K562 (cell line): ENCODE data around the gene SPDYE11. TPM values are rescaled to one million over a fixed set of nuclear protein-coding genes. Genes with fewer than 3 reads are reported as not detected.
"Not testable (repeated sequence)": the region's sequence is repeated elsewhere in the genome, so short reads cannot be mapped to it uniquely, and the experiment has no call there.

ENCODE experiments used
- ATAC-seq: fragments of 200-7000 bp; cut with Tn5 transposase; 3 replicates; pipeline ENCODE4 v1.9.1; 2020; ENCODE audit warnings: moderate library complexity
- BruUV-seq: library from RNA; stranded (reverse); fragments of 400-500 nt; replicated peaks from 2 replicates; lab custom pipeline; 2021; lab: Mats Ljungman, UMichigan
- CTCF ChIA-PET: fragments of 300-600 bp; formaldehyde crosslinking; extraction: SDS; loops from one replicate; lab custom pipeline; 2021; ENCODE audit warnings: low intra/inter-chr PET ratio; lab: Yijun Ruan, JAX
- POLR2A ChIA-PET: fragments of 300-600, 350-650 bp; sonication (Branson Sonifier 250); formaldehyde crosslinking; extraction: SDS; loops from one replicate; lab custom pipeline; 2021; ENCODE audit warnings: antibody characterized with exemption, inconsistent platforms; lab: Yijun Ruan, JAX
- DNase-seq, 4 experiments: peaks; one replicate each; pipeline versions ENCODE4 v3.0.0 to v3.0.0-alpha.2; 2011 to 2018; ENCODE audit warnings: low spot score in 3 of 4, mixed read lengths in 3 of 4; ENCODE audit errors: extremely low read depth in 1 of 4
- FAIRE-seq: peaks from 2 replicates; lab custom pipeline; 2011; peaks lifted over from hg19 to GRCh38; lab: Jason Lieb, UNC
- H2AFZ ChIP-seq: 2 replicates; pipeline ENCODE4 v1.6.0; 2011; ENCODE audit warnings: low read depth, low read length, control low read depth, inconsistent platforms
- H3K27ac ChIP-seq: fragments of 200-600 bp; 3 replicates; pipeline ENCODE4 v1.8.0; 2011; ENCODE audit warnings: low read depth, mild to moderate bottlenecking, control low read depth, inconsistent platforms, low read length, moderate library complexity, mixed read lengths; ENCODE audit errors: extremely low read depth
- H3K27me3 ChIP-seq, 2 experiments: fragments of 300-600 bp in 1 of 2; 2 replicates in 1 of 2; 3 replicates in 1 of 2; pipeline versions ENCODE4 v1.6.0 to v1.8.0; 2011; ENCODE audit warnings: inconsistent platforms in 2 of 2, low read length in 2 of 2, mild to moderate bottlenecking in 1 of 2, mixed read lengths in 1 of 2, moderate library complexity in 1 of 2; ENCODE audit not compliant: control insufficient read depth in 2 of 2, insufficient read depth in 2 of 2
- H3K36me3 ChIP-seq: fragments of 300-600 bp; 3 replicates; pipeline ENCODE4 v1.8.0; 2011; ENCODE audit warnings: mild to moderate bottlenecking, low read length, inconsistent platforms; ENCODE audit not compliant: control insufficient read depth, insufficient read depth
- H3K4me1 ChIP-seq, 2 experiments: fragments of 200-600 bp in 1 of 2; replicated peaks in 1 of 2; 2 replicates in 1 of 2; 3 replicates in 1 of 2; pipeline versions ENCODE4 v1.5.1 to v1.8.0; 2011; ENCODE audit warnings: inconsistent platforms in 2 of 2, low read length in 2 of 2, mild to moderate bottlenecking in 1 of 2, mixed read lengths in 1 of 2, moderate library complexity in 1 of 2; ENCODE audit not compliant: control insufficient read depth in 2 of 2, insufficient read depth in 2 of 2
- H3K4me2 ChIP-seq: 2 replicates; pipeline ENCODE4 v1.6.1; 2011; ENCODE audit warnings: low read length, control low read depth, inconsistent platforms, mixed read lengths; ENCODE audit not compliant: insufficient read depth
- H3K4me3 ChIP-seq: fragments of 200-600 bp; sonication (generic), shearing (Covaris generic); 2 replicates; pipeline ENCODE4 v1.5.1; 2016; ENCODE audit warnings: control low read depth, inconsistent platforms
- H3K79me2 ChIP-seq: fragments of 200-600 bp; 3 replicates; pipeline ENCODE4 v1.8.0; 2011; ENCODE audit warnings: low read length, inconsistent platforms; ENCODE audit not compliant: control insufficient read depth, insufficient read depth
- H3K9ac ChIP-seq, 2 experiments: 2 replicates each; pipeline versions ENCODE4 v1.6.0 to v1.6.1; 2011; ENCODE audit warnings: low read depth in 2 of 2, low read length in 2 of 2, control low read depth in 1 of 2, inconsistent platforms in 1 of 2, mild to moderate bottlenecking in 1 of 2, mixed read lengths in 1 of 2; ENCODE audit not compliant: insufficient read depth in 1 of 2
- H3K9me1 ChIP-seq: one replicate; pipeline ENCODE4 v1.6.0; 2011; ENCODE audit warnings: inconsistent platforms, mild to moderate bottlenecking, low read length, moderate library complexity; ENCODE audit not compliant: control insufficient read depth, insufficient read depth
- H3K9me3 ChIP-seq: replicated peaks from 2 replicates; pipeline ENCODE4 v1.5.1; 2011; ENCODE audit warnings: low read depth, low read length, inconsistent platforms; ENCODE audit not compliant: control insufficient read depth, insufficient read depth
- H4K20me1 ChIP-seq: replicated peaks from 2 replicates; pipeline ENCODE4 v1.6.1; 2011; ENCODE audit warnings: low read length, inconsistent platforms, mixed read lengths; ENCODE audit not compliant: control insufficient read depth, insufficient read depth
- ATF4 ChIP-seq: fragments of 450-650 bp; formaldehyde crosslinking; IDR thresholded peaks from 2 replicates; pipeline ENCODE4 v1.4.0; 2022; ENCODE audit warnings: mild to moderate bottlenecking, moderate library complexity
- GABPB1 ChIP-seq: sonication (generic); formaldehyde crosslinking; IDR thresholded peaks from 2 replicates; pipeline ENCODE4 v1.8.0; 2022; ENCODE audit warnings: mild to moderate bottlenecking, missing genetic modification reagents
- HDAC1 ChIP-seq, 2 experiments: fragments of 450-650 bp; IDR thresholded peaks; 2 replicates each; pipeline ENCODE4 v1.6.1; 2016 to 2017; ENCODE audit warnings: inconsistent platforms in 1 of 2, mild to moderate bottlenecking in 1 of 2, moderate library complexity in 1 of 2
- L3MBTL2 ChIP-seq: fragments of 450-650 bp; IDR thresholded peaks from 2 replicates; pipeline ENCODE4 v1.6.1; 2016; ENCODE audit warnings: mild to moderate bottlenecking, moderate library complexity
- POLR2A ChIP-seq: fragments of 450-650 bp; conservative IDR thresholded peaks from 2 replicates; pipeline ENCODE4 v1.6.1; 2016
- POLR2AphosphoS5 ChIP-seq: IDR thresholded peaks from 2 replicates; pipeline ENCODE4 v1.6.1; 2011; ENCODE audit warnings: mild to moderate bottlenecking, low read depth, low read length, moderate library complexity; ENCODE audit not compliant: control insufficient read depth, insufficient read depth
- POLR2G ChIP-seq: fragments of 200-400 bp; formaldehyde crosslinking; IDR thresholded peaks from 2 replicates; pipeline ENCODE4 v1.6.1; 2017; ENCODE audit warnings: low read depth, mild to moderate bottlenecking, antibody characterized with exemption, low read length, moderate library complexity
- SMAD4 ChIP-seq: fragments of 250-450 bp; sonication (Bioruptor Pico); conservative IDR thresholded peaks from 2 replicates; pipeline ENCODE4 v1.8.0; 2021; ENCODE audit warnings: inconsistent platforms, mild to moderate bottlenecking, moderate library complexity
- TAF1 ChIP-seq: IDR thresholded peaks from 2 replicates; pipeline ENCODE4 v1.6.1; 2011; ENCODE audit warnings: mild to moderate bottlenecking, low read length, moderate library complexity; ENCODE audit not compliant: insufficient read depth, control insufficient read depth, severe bottlenecking; ENCODE audit errors: extremely low read depth
- ZBTB17 ChIP-seq: fragments of 450-650 bp; formaldehyde crosslinking; IDR thresholded peaks from 2 replicates; pipeline ENCODE4 v1.4.0; 2020; ENCODE audit warnings: mild to moderate bottlenecking
- ZBTB9 ChIP-seq: fragments of 450-650 bp; formaldehyde crosslinking; IDR thresholded peaks from 2 replicates; pipeline ENCODE4 v1.4.0; 2020; ENCODE audit warnings: mild to moderate bottlenecking, moderate library complexity
- ZFX ChIP-seq: sonication (generic); formaldehyde crosslinking; IDR thresholded peaks from 2 replicates; pipeline ENCODE4 v1.8.0; 2022; ENCODE audit warnings: mild to moderate bottlenecking, missing genetic modification reagents, moderate library complexity
- WGBS: fragments of 100-300 bp; shearing (Covaris generic); methylation state at CpG from one replicate; pipeline ENCODE4 v1.1.6; 2016; ENCODE audit warnings: low coverage, mixed read lengths; ENCODE audit not compliant: insufficient coverage; ENCODE audit errors: missing lambda C conversion rate; 5-methylcytosine and 5-hydroxymethylcytosine counted together
- in situ Hi-C: fragments of 300-500 bp; cut with MboI; formaldehyde crosslinking; loops from 4 replicates; pipeline ENCODE4 v1.15.0; 2018; ENCODE audit warnings: inconsistent platforms, mixed read lengths
- intact Hi-C: fragments of 100-400 bp; cut with micrococcal nuclease; formaldehyde crosslinking; loops from 2 replicates; pipeline ENCODE4 v1.14.2; 2022
- polyA plus RNA-seq, 8 experiments: library from polyadenylated mRNA; depleted of rRNA in 4 of 8; stranded (reverse) in 5 of 8; unstranded in 3 of 8; fragments of >200 nt; fragmentation: Nextera tagmentation in 2 of 8; fragmentation: Illumina TruSeq in 1 of 8; extraction: Ambion mirVana in 2 of 8; extraction: Trizol in 1 of 8; gene quantifications; 2 replicates each; pipeline versions ENCODE4 v1.2.1 to v1.2.3, GENCODE V29; 2011 to 2014; ENCODE audit warnings: inconsistent platforms in 1 of 8, missing spikeins in 1 of 8
- total RNA-seq, 7 experiments: library from RNA; depleted of rRNA in 6 of 7; stranded (reverse); fragments of >200 nt in 6 of 7; fragmentation: Illumina TruSeq in 2 of 7; extraction: Trizol in 2 of 7; gene quantifications; 2 replicates each; pipeline versions ENCODE4 v1.2.1 to v1.2.3, GENCODE V29; 2011 to 2021; ENCODE audit warnings: low replicate concordance in 1 of 7

SPDYE11 gene
- total and polyA plus RNA-seq, 9 of the 15 experiments (the other 6 are each of a cell fraction or from before 2014, with no cell fraction given): 0.06 to 0.27 TPM; not detected in 7

GRCh38 chr7:73006491-73006890 lies 51.2 kb downstream of the SPDYE11 start:
- H3K4me1 ChIP-seq, BruUV-seq, H4K20me1 ChIP-seq, H2AFZ ChIP-seq, H3K27me3 ChIP-seq, H3K79me2 ChIP-seq, H3K9me3 ChIP-seq, H3K27ac ChIP-seq, ATAC-seq, FAIRE-seq, CTCF ChIA-PET, POLR2A ChIA-PET, H3K36me3 ChIP-seq, H3K9me1 ChIP-seq, intact Hi-C loops: not testable (repeated sequence)
- Histone ChIP-seq H3K4me3 (0 out of 2 replicates have a peak overlapping the region, but pooled peaks have one; percentile 21), H3K9ac (peak overlapping the region in 1 of 2 experiments; percentile 41; a peak in 2 of 4 replicates), H3K4me2 (0 out of 2 replicates have a peak overlapping the region, but pooled peaks have one; percentile 43)
- in situ Hi-C loops: loop anchor here (25.0 kb wide), 1 partner anchor 1881 kb away; no protein-coding TSS in a partner anchor
- peak in 1 of 4 experiments; percentile 1 for DNase-seq
- WGBS: 13% methylated on average over 9 of the region's 10 CpGs

- 1% methylated on average over 45 of the region's 66 CpGs for WGBS
- H3K9ac ChIP-seq: peak overlapping the region; percentile 62 to 90
- H3K4me1 ChIP-seq, H3K27me3 ChIP-seq, H3K9me3 ChIP-seq, H4K20me1 ChIP-seq, intact Hi-C loops, CTCF ChIA-PET, H3K9me1 ChIP-seq, FAIRE-seq, H3K36me3 ChIP-seq, BruUV-seq, H3K79me2 ChIP-seq, POLR2A ChIA-PET: not testable (repeated sequence)
- in situ Hi-C loops: loop anchor here (25.0 kb wide), 1 partner anchor 1881 kb away; no protein-coding TSS in a partner anchor
- ATAC-seq (peak; percentile 94), DNase-seq (peak in 1 of 4 experiments; percentile 85)
- peak overlapping the region; percentile 88 for H2AFZ ChIP-seq
- peak overlapping the region; percentile 82 for H3K27ac ChIP-seq
- H3K4me2 ChIP-seq: peak overlapping the region; percentile 65; the same call in 1 of the 2 replicates
- peak overlapping the region; percentile 53 for H3K4me3 ChIP-seq
- TF ChIP-seq ATF4 (CRISPR knock-in tag) (0 out of 2 replicates have a peak, but pooled peaks have one; percentile 18), POLR2G (peak; percentile 77), SMAD4 (peak; percentile 76), ZBTB9 (CRISPR knock-in tag) (peak; percentile 37; the same call in 1 of the 2 replicates), GABPB1 (CRISPR knock-in tag) (peak; percentile 21; the same call in 1 of the 2 replicates), L3MBTL2 (peak; percentile 54), HDAC1 (IDR thresholded peaks at IDR 0.05) (peak in 1 of 2 experiments; percentile 50; a peak in 2 of 4 replicates), TAF1 (peak; percentile 90), ZBTB17 (CRISPR knock-in tag) (0 out of 2 replicates have a peak, but pooled peaks have one; percentile 27), POLR2AphosphoS5 (peak; percentile 81), ZFX (peak; percentile 51), POLR2A (peak; percentile 98)
Measured at GRCh38 chr7:73005693-73006447, 51.8 kb downstream of the SPDYE11 start.
